ENCODE measurements around the gene TMEM120B.
"Not testable (repeated sequence)": the region's sequence is repeated elsewhere in the genome, so short reads cannot be mapped to it uniquely, and the experiment has no call there.

TMEM120B gene

DNA sequence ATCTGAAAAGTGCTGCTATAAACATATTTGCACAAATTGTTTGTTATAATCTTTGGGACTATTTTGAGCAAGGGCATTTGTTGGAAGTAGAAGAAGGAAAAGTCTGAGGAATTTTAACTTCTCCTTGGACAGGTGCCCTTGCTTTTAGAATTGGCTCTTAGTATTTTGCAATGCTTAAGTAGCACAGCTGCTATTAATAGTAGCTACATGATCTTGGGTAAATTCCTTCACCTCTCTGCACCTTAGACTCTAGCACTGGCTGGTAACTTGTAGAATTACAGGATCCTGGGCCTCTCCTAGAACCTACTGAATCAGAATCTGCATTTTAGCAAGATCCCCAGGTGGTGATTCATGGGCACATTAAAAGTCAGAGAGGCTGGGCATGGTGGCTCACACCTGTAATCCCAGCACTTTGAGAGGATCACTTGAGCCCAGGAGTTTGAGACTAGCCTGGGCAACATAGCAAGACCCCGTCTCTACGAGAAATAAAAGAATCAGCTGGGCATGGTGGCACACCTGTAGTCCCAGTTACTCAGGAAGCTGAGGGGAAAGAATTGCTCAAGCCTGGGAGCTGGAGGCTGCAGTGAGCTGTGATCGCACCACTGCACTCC lies 10.8 kb upstream of the TMEM120B start:
- TF ChIP-seq CTCF (IDR thresholded peaks at IDR 0.05; ENCODE audit: poor library complexity, severe bottlenecking) = no peak
- no peak for DNase-seq (ENCODE audit: low spot score)
- Histone ChIP-seq H3K27me3 (ENCODE audit: insufficient read depth, poor library complexity, severe bottlenecking) (no peaks in the 10 kb centered on the region), H3K36me3 (ENCODE audit: low read depth) (no peaks in the 10 kb centered on the region), H3K4me3 (ENCODE audit: severe bottlenecking) (no peak overlapping the region), H3K9me3 (ENCODE audit: severe bottlenecking) (no peaks in the 10 kb centered on the region), H3K4me1 (ENCODE audit: insufficient read depth, poor library complexity, severe bottlenecking) (no peaks in the 10 kb centered on the region), H3K27ac (ENCODE audit: poor library complexity, severe bottlenecking) (no peak overlapping the region)
- ATAC-seq (ENCODE audit: low read depth) = no peak

DNA sequence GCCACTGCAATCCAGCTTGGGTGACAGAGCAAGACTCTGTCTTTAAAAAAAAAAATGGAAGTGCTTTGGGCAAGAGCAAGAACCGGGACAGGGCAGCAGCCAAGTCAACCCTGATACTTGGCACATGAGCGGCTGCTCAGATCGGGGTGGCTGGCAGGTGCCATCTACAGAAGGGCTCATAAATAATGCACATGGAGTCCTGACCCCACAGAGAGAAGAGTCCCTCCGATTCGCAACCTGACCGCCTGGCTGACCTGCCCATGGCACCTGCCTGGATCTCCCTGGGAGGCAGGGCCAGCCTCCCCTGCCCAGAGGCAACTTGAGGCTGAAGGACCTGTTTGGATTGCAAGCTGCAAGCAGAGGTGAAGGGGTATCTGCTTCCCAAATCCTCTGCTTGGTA lies 9.6 kb upstream of the TMEM120B start:
- no peak overlapping the region for H3K27ac ChIP-seq (ENCODE audit: poor library complexity, severe bottlenecking)
- no peak overlapping the region for H3K4me3 ChIP-seq (ENCODE audit: severe bottlenecking)
- DNase-seq (ENCODE audit: low spot score) (no peak), ATAC-seq (ENCODE audit: low read depth) (no peak)
- H3K36me3 ChIP-seq (ENCODE audit: low read depth) = no peaks in the 10 kb centered on the region
- no peaks in the 10 kb centered on the region for H3K9me3 ChIP-seq (ENCODE audit: severe bottlenecking)
- no peaks in the 10 kb centered on the region for H3K4me1 ChIP-seq (ENCODE audit: insufficient read depth, poor library complexity, severe bottlenecking)
- no peaks in the 10 kb centered on the region for H3K27me3 ChIP-seq (ENCODE audit: insufficient read depth, poor library complexity, severe bottlenecking)
- TF ChIP-seq CTCF (IDR thresholded peaks at IDR 0.05; ENCODE audit: poor library complexity, severe bottlenecking) = no peak

DNA sequence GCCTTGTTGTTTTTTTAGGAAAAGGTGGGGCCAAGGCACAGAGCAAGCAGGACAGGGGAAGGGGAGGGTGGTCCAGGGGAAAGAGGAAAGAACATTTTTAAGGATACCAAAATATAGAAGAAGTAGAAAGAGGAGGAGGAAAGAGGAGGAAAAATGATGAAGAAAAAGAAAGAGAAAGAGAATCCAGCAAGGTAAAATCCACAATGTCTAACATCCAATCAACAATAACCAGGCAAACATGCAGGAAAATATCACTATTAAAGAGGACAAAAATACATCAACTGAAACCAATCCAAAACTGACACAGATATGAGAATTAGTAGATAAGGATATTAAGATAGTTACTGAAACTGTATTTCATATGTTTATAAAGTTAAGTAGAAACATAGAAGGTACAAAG lies 7.0 kb upstream of the TMEM120B start:
- H3K4me3 ChIP-seq (ENCODE audit: severe bottlenecking) = no peak overlapping the region
- DNase-seq (ENCODE audit: low spot score) (no peak), ATAC-seq (ENCODE audit: low read depth) (no peak)
- H3K9me3 ChIP-seq (ENCODE audit: severe bottlenecking) = no peaks in the 10 kb centered on the region
- TF ChIP-seq CTCF (IDR thresholded peaks at IDR 0.05; ENCODE audit: poor library complexity, severe bottlenecking) = no peak
- no peak overlapping the region for H3K27ac ChIP-seq (ENCODE audit: poor library complexity, severe bottlenecking)
- H3K27me3 ChIP-seq (ENCODE audit: insufficient read depth, poor library complexity, severe bottlenecking) = no peaks in the 10 kb centered on the region
- H3K4me1 ChIP-seq (ENCODE audit: insufficient read depth, poor library complexity, severe bottlenecking) = peaks cover 4% of the 10 kb centered on the region
- no peaks in the 10 kb centered on the region for H3K36me3 ChIP-seq (ENCODE audit: low read depth)

- no peak for TF ChIP-seq CTCF (IDR thresholded peaks at IDR 0.05; ENCODE audit: poor library complexity, severe bottlenecking)
- Histone ChIP-seq H3K9me3 (ENCODE audit: severe bottlenecking) (no peaks in the 10 kb centered on the region), H3K4me3 (ENCODE audit: severe bottlenecking) (no peak overlapping the region), H3K4me1 (ENCODE audit: insufficient read depth, poor library complexity, severe bottlenecking) (peaks cover 9% of the 10 kb centered on the region), H3K27ac (ENCODE audit: poor library complexity, severe bottlenecking) (no peak overlapping the region), H3K27me3 (ENCODE audit: insufficient read depth, poor library complexity, severe bottlenecking) (no peaks in the 10 kb centered on the region), H3K36me3 (ENCODE audit: low read depth) (no peaks in the 10 kb centered on the region)
- no peak for DNase-seq (ENCODE audit: low spot score)
- no peak for ATAC-seq (ENCODE audit: low read depth)
Measured at GRCh38 chr12:121708313-121709063, 4.1 kb upstream of the TMEM120B start.

- H3K9me3 ChIP-seq (ENCODE audit: severe bottlenecking); H3K4me3 ChIP-seq (ENCODE audit: severe bottlenecking); H3K27me3 ChIP-seq (ENCODE audit: insufficient read depth, poor library complexity, severe bottlenecking); H3K4me1 ChIP-seq (ENCODE audit: insufficient read depth, poor library complexity, severe bottlenecking); ATAC-seq (ENCODE audit: low read depth); DNase-seq (ENCODE audit: low spot score); H3K27ac ChIP-seq (ENCODE audit: poor library complexity, severe bottlenecking); H3K36me3 ChIP-seq (ENCODE audit: low read depth): not testable (repeated sequence)
Measured at GRCh38 chr12:121709064-121709424, 3.5 kb upstream of the TMEM120B start.
